Stimulated activated CD8-positive, alpha-beta memory T cell treated with anti-CD3 and anti-CD28 coated beads, Interleukin-7, amount 100 ng/mL, for 1 hour (primary cell): Measurements from ENCODE around the gene DNASE1L2.
"Not testable (repeated sequence)": the region's sequence is repeated elsewhere in the genome, so short reads cannot be mapped to it uniquely, and the experiment has no call there.

Source experiments
- DNase-seq, 2 donors: peaks; one replicate each; pipeline ENCODE4 v3.0.0-alpha.2; 2020; ENCODE audit warnings: low read depth in 2 of 2

The DNASE1L2 gene

GRCh38 chr16:2240331-2240730 lies 4.1 kb downstream of the DNASE1L2 start:
- DNase-seq, result not testable (repeated sequence)

- no peak for DNase-seq
Measured at GRCh38 chr16:2242598-2242997, 6.4 kb downstream of the DNASE1L2 start.

- DNase-seq, result no peak
Measured at GRCh38 chr16:2243031-2243528, 6.8 kb downstream of the DNASE1L2 start.

- DNase-seq, result no peak
Measured at GRCh38 chr16:2243781-2244180, 7.5 kb downstream of the DNASE1L2 start.

- DNase-seq, result no peak
Measured at GRCh38 chr16:2244301-2244700, 8.1 kb downstream of the DNASE1L2 start.

GRCh38 chr16:2244926-2245795 lies 8.9 kb downstream of the DNASE1L2 start:
- DNase-seq, result no peak

GRCh38 chr16:2246301-2246885 lies 10.1 kb downstream of the DNASE1L2 start:
- no peak for DNase-seq

- DNase-seq, result no peak
Measured at GRCh38 chr16:2250652-2251295, 14.5 kb downstream of the DNASE1L2 start.

GRCh38 chr16:2251296-2252111 lies 15.3 kb downstream of the DNASE1L2 start, which contains the start of gene ECI1:
Gene ECI1, minus strand, starts transcription at chr16:2251587. Its CDS starts 21 bp downstream, at chr16:2251566.
- peak; percentile 54 to 64 for DNase-seq

GRCh38 chr16:2252806-2253148 lies 16.5 kb downstream of the DNASE1L2 start:
- DNase-seq, result no peak

- no peak for DNase-seq
Measured at GRCh38 chr16:2253293-2253692, 17.0 kb downstream of the DNASE1L2 start.

GRCh38 chr16:2256531-2257140 lies 20.4 kb downstream of the DNASE1L2 start:
- DNase-seq, result no peak

- DNase-seq, result no peak
Measured at GRCh38 chr16:2257726-2258125, 21.5 kb downstream of the DNASE1L2 start.

- DNase-seq, result not testable (repeated sequence)
Measured at GRCh38 chr16:2258530-2258929, 22.3 kb downstream of the DNASE1L2 start.

- no peak for DNase-seq
Measured at GRCh38 chr16:2260250-2260649, 24.0 kb downstream of the DNASE1L2 start.

- not testable (repeated sequence) for DNase-seq
Measured at GRCh38 chr16:2263026-2263425, 26.8 kb downstream of the DNASE1L2 start.

- not testable (repeated sequence) for DNase-seq
Measured at GRCh38 chr16:2266887-2267286, 30.6 kb downstream of the DNASE1L2 start.

GRCh38 chr16:2267505-2267912 lies 31.3 kb downstream of the DNASE1L2 start:
- DNase-seq, result not testable (repeated sequence)

- DNase-seq, result peak; percentile 92 to 95
Measured at GRCh38 chr16:2267913-2268666, 31.8 kb downstream of the DNASE1L2 start, which contains the start of gene RNPS1. Gene RNPS1, minus strand, starts transcription at chr16:2268126. Its CDS starts 3,483 bp downstream, at chr16:2264643.

GRCh38 chr16:2270070-2270462 lies 33.8 kb downstream of the DNASE1L2 start:
- no peak for DNase-seq
